Mucosa of descending colon (tissue), 3 donors: ENCODE results near the gene ZCCHC2. TPM values are rescaled to one million over a fixed set of nuclear protein-coding genes. Genes with fewer than 3 reads are reported as not detected.

Experiments used
- ATAC-seq: fragments of 200-7000 bp; cut with Tn5 transposase; one replicate; pipeline ENCODE4 v1.9.1; 2020; ENCODE audit warnings: mild to moderate bottlenecking, moderate library complexity
- DNase-seq, 3 donors: peaks; one replicate each; pipeline ENCODE4 v3.0.0-alpha.2; 2020
- H3K36me3 ChIP-seq: fragments of 200-600 bp; one replicate; pipeline ENCODE4 v1.8.0; 2021; ENCODE audit warnings: low read depth, mild to moderate bottlenecking
- H3K4me1 ChIP-seq: fragments of 200-600 bp; one replicate; pipeline ENCODE4 v1.8.0; 2021; ENCODE audit warnings: low read depth, mild to moderate bottlenecking
- H3K4me3 ChIP-seq: fragments of 200-600 bp; one replicate; pipeline ENCODE4 v1.8.0; 2021; ENCODE audit warnings: mild to moderate bottlenecking
- H3K9me3 ChIP-seq: fragments of 200-600 bp; one replicate; pipeline ENCODE4 v1.8.0; 2021; ENCODE audit warnings: mild to moderate bottlenecking
- CTCF ChIP-seq: fragments of 200-600 bp; IDR thresholded peaks from one replicate; pipeline ENCODE4 v1.8.0; 2022; ENCODE audit warnings: antibody characterized with exemption, mild to moderate bottlenecking
- intact Hi-C, 2 donors: fragments of 100-400 bp; cut with DNase I in 1 of 2; cut with micrococcal nuclease in 1 of 2; formaldehyde crosslinking; loops; one replicate each; pipeline versions ENCODE4 v1.11.0 to v1.11.1; 2022; cut with DNase I, micrococcal nuclease
- total RNA-seq, 3 donors: library from RNA; stranded (reverse); fragmentation: NEBNext Ultra II Directional in 2 of 3; extraction: Animal tissue kit (Norgen Biotek cat#: 25700) in 2 of 3; gene quantifications; one replicate each; pipeline versions ENCODE4 v1.2.1 to v1.2.4, GENCODE V29; 2021 to 2023
- donor health status: DM: no; HTN: no; CAD: no; lungs with moderate emphysema.
- donor health status: DM: no; HTN: no; CAD: no.
- donor health status: DM: no; HTN: yes; CAD: no.

Gene ZCCHC2
- total RNA-seq, 3 donors from 2014 or later, result 22.2 to 27.5 (median 26.0) TPM

GRCh38 chr18:62616331-62616805 lies 93.5 kb downstream of the ZCCHC2 start:
- H3K4me1 ChIP-seq, result no peaks in the 10 kb centered on the region

GRCh38 chr18:62617793-62618591 lies 95.2 kb downstream of the ZCCHC2 start:
- Histone ChIP-seq H3K4me1 (no peaks in the 10 kb centered on the region), H3K36me3 (no peaks in the 10 kb centered on the region), H3K4me3 (no peak overlapping the region), H3K9me3 (no peaks in the 10 kb centered on the region)
- no peak for TF ChIP-seq CTCF
- intact Hi-C loops, result no loop called here
- ATAC-seq (no peak), DNase-seq (no peak)

More at GRCh38 chr18:62616331-62616805, 93.5 kb downstream of the ZCCHC2 start:
- intact Hi-C loops, result no loop called here
- no peaks in the 10 kb centered on the region for H3K36me3 ChIP-seq
- H3K4me3 ChIP-seq, result no peak overlapping the region
- DNase-seq (no peak), ATAC-seq (peak; percentile 28)
- TF ChIP-seq CTCF, result no peak
- H3K9me3 ChIP-seq, result no peaks in the 10 kb centered on the region

- Histone ChIP-seq H3K36me3 (no peaks in the 10 kb centered on the region), H3K9me3 (no peaks in the 10 kb centered on the region), H3K4me3 (no peak overlapping the region), H3K4me1 (no peaks in the 10 kb centered on the region)
- intact Hi-C loops, result no loop called here
- DNase-seq, result no peak
- TF ChIP-seq CTCF, result no peak
- ATAC-seq, result no peak
Observed at GRCh38 chr18:62618735-62619134, 95.9 kb downstream of the ZCCHC2 start.

- Histone ChIP-seq H3K4me1 (no peaks in the 10 kb centered on the region), H3K9me3 (no peaks in the 10 kb centered on the region), H3K36me3 (no peaks in the 10 kb centered on the region), H3K4me3 (no peak overlapping the region)
- no peak for TF ChIP-seq CTCF
- DNase-seq (no peak), ATAC-seq (no peak)
- intact Hi-C loops, result no loop called here
Observed at GRCh38 chr18:62621546-62621945, 98.7 kb downstream of the ZCCHC2 start.

GRCh38 chr18:62625019-62625418 lies 102.2 kb downstream of the ZCCHC2 start:
- no peaks in the 10 kb centered on the region for H3K36me3 ChIP-seq
- ATAC-seq (no peak), DNase-seq (no peak)
- no peak overlapping the region for H3K4me3 ChIP-seq
- no peaks in the 10 kb centered on the region for H3K9me3 ChIP-seq
- TF ChIP-seq CTCF, result no peak
- no peaks in the 10 kb centered on the region for H3K4me1 ChIP-seq
- intact Hi-C loops, result no loop called here

Other genes with a start within 250 kb of the ZCCHC2 start
- 10 to 100 TPM; 23.3 to 87.3 (median 59.3) TPM for gene TNFRSF11A, start 197.7 kb upstream of the ZCCHC2 start, total RNA-seq
- 10 to 100 TPM; 17.9 to 28.9 (median 19.7) TPM for gene PHLPP1, start 192.5 kb downstream of the ZCCHC2 start, total RNA-seq